Measurements from ENCODE around the gene MCM8.

DNA sequence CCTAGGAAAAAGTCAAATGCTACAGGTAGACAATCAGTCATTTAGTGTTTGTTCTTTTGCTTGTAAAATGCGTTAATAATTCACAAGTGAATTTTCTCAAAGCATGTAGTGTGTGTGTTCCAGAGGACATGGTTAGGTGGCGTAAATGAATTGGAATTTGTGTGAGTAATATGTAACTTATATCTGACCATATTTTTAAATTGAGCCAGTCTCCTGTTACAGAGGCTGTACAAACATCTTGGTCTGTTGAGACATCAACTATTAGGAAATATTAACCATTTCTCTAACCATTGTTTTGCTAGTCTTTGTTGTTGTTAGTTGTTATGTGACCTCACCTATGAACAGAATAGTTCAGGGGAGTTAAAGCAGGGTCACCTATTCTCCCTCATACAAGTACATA, 22.7 kb downstream of the MCM8 start:
- TF ChIP-seq, protein P1, sequence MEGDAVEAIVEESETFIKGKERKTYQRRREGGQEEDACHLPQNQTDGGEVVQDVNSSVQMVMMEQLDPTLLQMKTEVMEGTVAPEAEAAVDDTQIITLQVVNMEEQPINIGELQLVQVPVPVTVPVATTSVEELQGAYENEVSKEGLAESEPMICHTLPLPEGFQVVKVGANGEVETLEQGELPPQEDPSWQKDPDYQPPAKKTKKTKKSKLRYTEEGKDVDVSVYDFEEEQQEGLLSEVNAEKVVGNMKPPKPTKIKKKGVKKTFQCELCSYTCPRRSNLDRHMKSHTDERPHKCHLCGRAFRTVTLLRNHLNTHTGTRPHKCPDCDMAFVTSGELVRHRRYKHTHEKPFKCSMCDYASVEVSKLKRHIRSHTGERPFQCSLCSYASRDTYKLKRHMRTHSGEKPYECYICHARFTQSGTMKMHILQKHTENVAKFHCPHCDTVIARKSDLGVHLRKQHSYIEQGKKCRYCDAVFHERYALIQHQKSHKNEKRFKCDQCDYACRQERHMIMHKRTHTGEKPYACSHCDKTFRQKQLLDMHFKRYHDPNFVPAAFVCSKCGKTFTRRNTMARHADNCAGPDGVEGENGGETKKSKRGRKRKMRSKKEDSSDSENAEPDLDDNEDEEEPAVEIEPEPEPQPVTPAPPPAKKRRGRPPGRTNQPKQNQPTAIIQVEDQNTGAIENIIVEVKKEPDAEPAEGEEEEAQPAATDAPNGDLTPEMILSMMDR (IDR thresholded peaks at IDR 0.05): no peak
- no peak for TF ChIP-seq ZFX (IDR thresholded peaks at IDR 0.05; ENCODE audit: borderline replicate concordance)
